K562 (cell line): ENCODE results near the gene SUCNR1. TPM values are rescaled to one million over a fixed set of nuclear protein-coding genes. Genes with fewer than 3 reads are reported as not detected.

Experiments
- BACH1 ChIP-seq: fragments of 200-800 bp; sonication (Bioruptor generic); IDR thresholded peaks from 2 replicates; pipeline ENCODE4 v1.6.1; 2016; ENCODE audit warnings: missing genetic modification characterization, missing compliant biosample characterization
- BRF1 ChIP-seq: IDR thresholded peaks from 3 replicates; pipeline ENCODE4 v1.6.1; 2011; ENCODE audit warnings: borderline replicate concordance, mild to moderate bottlenecking; ENCODE audit not compliant: insufficient read length; ENCODE audit errors: extremely low read depth
- CBFA2T3 ChIP-seq: fragments of 450-650 bp; IDR thresholded peaks from 2 replicates; pipeline ENCODE4 v1.6.1; 2017
- CEBPG ChIP-seq, 3 experiments: fragments of 200-800 bp in 1 of 3; sonication (Bioruptor generic) in 1 of 3; sonication (generic) in 1 of 3; formaldehyde crosslinking in 1 of 3; IDR thresholded peaks in 2 of 3; conservative IDR thresholded peaks in 1 of 3; 2 replicates each; pipeline versions ENCODE4 v1.6.1 to v1.8.0; 2016 to 2022; ENCODE audit warnings: missing compliant biosample characterization in 2 of 3, missing genetic modification characterization in 2 of 3, mild to moderate bottlenecking in 1 of 3, missing genetic modification reagents in 1 of 3
- GABPA ChIP-seq: fragments of 200-800 bp; sonication (Bioruptor generic); conservative IDR thresholded peaks from 2 replicates; pipeline ENCODE4 v1.6.1; 2016; ENCODE audit warnings: low read depth, missing genetic modification characterization, missing compliant biosample characterization
- HDGF ChIP-seq: fragments of 450-650 bp; IDR thresholded peaks from 2 replicates; pipeline ENCODE4 v1.6.1; 2016
- L3MBTL2 ChIP-seq: fragments of 450-650 bp; IDR thresholded peaks from 2 replicates; pipeline ENCODE4 v1.6.1; 2016; ENCODE audit warnings: mild to moderate bottlenecking, moderate library complexity
- NBN ChIP-seq: fragments of 450-650 bp; IDR thresholded peaks from 2 replicates; pipeline ENCODE4 v1.6.1; 2016; ENCODE audit warnings: low read depth, mild to moderate bottlenecking
- NFRKB ChIP-seq: fragments of 450-650 bp; IDR thresholded peaks from 2 replicates; pipeline ENCODE4 v1.6.1; 2016; ENCODE audit warnings: low read depth
- NR2C2 ChIP-seq, 2 experiments: fragments of 200-800 bp in 1 of 2; sonication (Bioruptor generic) in 1 of 2; sonication (generic) in 1 of 2; formaldehyde crosslinking in 1 of 2; IDR thresholded peaks; 2 replicates each; pipeline versions ENCODE4 v1.6.1 to v1.8.0; 2016 to 2022; ENCODE audit warnings: mild to moderate bottlenecking in 1 of 2, missing compliant biosample characterization in 1 of 2, missing genetic modification characterization in 1 of 2, missing genetic modification reagents in 1 of 2
- PHB2 ChIP-seq: fragments of 450-650 bp; IDR thresholded peaks from 2 replicates; pipeline ENCODE4 v1.6.1; 2017; ENCODE audit warnings: low read depth
- RAD51 ChIP-seq: fragments of 450-650 bp; IDR thresholded peaks from 2 replicates; pipeline ENCODE4 v1.7.1; 2016; ENCODE audit warnings: low read depth, mild to moderate bottlenecking, borderline replicate concordance
- RB1 ChIP-seq: fragments of 450-650 bp; IDR thresholded peaks from 2 replicates; pipeline ENCODE4 v1.6.1; 2017; ENCODE audit warnings: low read depth, mild to moderate bottlenecking
- ZC3H4 ChIP-seq: sonication (generic); formaldehyde crosslinking; IDR thresholded peaks from 2 replicates; pipeline ENCODE4 v1.9.0; 2021; ENCODE audit warnings: missing genetic modification reagents, borderline replicate concordance
- ZNF184 ChIP-seq: sonication (generic); formaldehyde crosslinking; IDR thresholded peaks from 2 replicates; pipeline ENCODE4 v1.5.0; 2020; ENCODE audit warnings: missing genetic modification reagents
- ZNF583 ChIP-seq: fragments of 250-450 bp; sonication (Bioruptor Pico); IDR thresholded peaks from 2 replicates; pipeline ENCODE4 v1.4.0; 2020
- ZSCAN32 ChIP-seq: fragments of 450-650 bp; formaldehyde crosslinking; IDR thresholded peaks from 2 replicates; pipeline ENCODE4 v1.4.0; 2020; ENCODE audit warnings: mild to moderate bottlenecking, moderate library complexity
- polyA plus RNA-seq, 8 experiments: library from polyadenylated mRNA; depleted of rRNA in 4 of 8; stranded (reverse) in 5 of 8; unstranded in 3 of 8; fragments of >200 nt; fragmentation: Nextera tagmentation in 2 of 8; fragmentation: Illumina TruSeq in 1 of 8; extraction: Ambion mirVana in 2 of 8; extraction: Trizol in 1 of 8; gene quantifications; 2 replicates each; pipeline versions ENCODE4 v1.2.1 to v1.2.3, GENCODE V29; 2011 to 2014; ENCODE audit warnings: inconsistent platforms in 1 of 8, missing spikeins in 1 of 8
- total RNA-seq, 7 experiments: library from RNA; depleted of rRNA in 6 of 7; stranded (reverse); fragments of >200 nt in 6 of 7; fragmentation: Illumina TruSeq in 2 of 7; extraction: Trizol in 2 of 7; gene quantifications; 2 replicates each; pipeline versions ENCODE4 v1.2.1 to v1.2.3, GENCODE V29; 2011 to 2021; ENCODE audit warnings: low replicate concordance in 1 of 7
- TF ChIP-seq, protein P1 (sequence below): sonication (generic); formaldehyde crosslinking; IDR thresholded peaks from 2 replicates; pipeline ENCODE4 v1.8.1; 2023; ENCODE audit warnings: mild to moderate bottlenecking, missing genetic modification reagents, moderate library complexity
- TF ChIP-seq, protein P2 (sequence below): fragments of 250-450 bp; sonication (Bioruptor Pico); IDR thresholded peaks from 2 replicates; pipeline ENCODE4 v1.8.0; 2021; ENCODE audit warnings: moderate library complexity, mild to moderate bottlenecking, inconsistent platforms

Gene SUCNR1
- total and polyA plus RNA-seq, 9 of the 15 experiments (the other 6 are each of a cell fraction or from before 2014, with no cell fraction given), result 0.04 to 0.54 (median 0.13) TPM

GRCh38 chr3:151933234-151933853 is 59.9 kb downstream of the SUCNR1 start (continued):
- TF ChIP-seq NBN, result no peak
- TF ChIP-seq PHB2, result no peak
- TF ChIP-seq CEBPG (CRISPR knock-in tag; IDR thresholded peaks at IDR 0.05), result no peak
- 0 out of 4 replicates have a peak, but pooled peaks of 1 of the 2 experiments have one; percentile 21 for TF ChIP-seq CEBPG (tag; conservative IDR thresholded peaks at IDR 0.05 in 1 of 2, IDR thresholded peaks at IDR 0.05 in 1 of 2)
- no peak for TF ChIP-seq RAD51
- TF ChIP-seq NFRKB, result no peak
- no peak for TF ChIP-seq ZSCAN32 (CRISPR knock-in tag)
- no peak for TF ChIP-seq BRF1
- TF ChIP-seq BACH1 (tag), result peak; percentile 71
- TF ChIP-seq CBFA2T3, result no peak
- no peak for TF ChIP-seq ZC3H4 (CRISPR knock-in tag)
- no peak for TF ChIP-seq NR2C2 (CRISPR knock-in tag; IDR thresholded peaks at IDR 0.05)
- TF ChIP-seq NR2C2 (tag; IDR thresholded peaks at IDR 0.05), result no peak
- no peak for TF ChIP-seq ZNF184 (CRISPR knock-in tag)
- TF ChIP-seq RB1, result no peak
- TF ChIP-seq, protein P1, sequence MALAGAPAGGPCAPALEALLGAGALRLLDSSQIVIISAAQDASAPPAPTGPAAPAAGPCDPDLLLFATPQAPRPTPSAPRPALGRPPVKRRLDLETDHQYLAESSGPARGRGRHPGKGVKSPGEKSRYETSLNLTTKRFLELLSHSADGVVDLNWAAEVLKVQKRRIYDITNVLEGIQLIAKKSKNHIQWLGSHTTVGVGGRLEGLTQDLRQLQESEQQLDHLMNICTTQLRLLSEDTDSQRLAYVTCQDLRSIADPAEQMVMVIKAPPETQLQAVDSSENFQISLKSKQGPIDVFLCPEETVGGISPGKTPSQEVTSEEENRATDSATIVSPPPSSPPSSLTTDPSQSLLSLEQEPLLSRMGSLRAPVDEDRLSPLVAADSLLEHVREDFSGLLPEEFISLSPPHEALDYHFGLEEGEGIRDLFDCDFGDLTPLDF (CRISPR knock-in tag), result no peak
- TF ChIP-seq HDGF, result no peak
- TF ChIP-seq, protein P2, sequence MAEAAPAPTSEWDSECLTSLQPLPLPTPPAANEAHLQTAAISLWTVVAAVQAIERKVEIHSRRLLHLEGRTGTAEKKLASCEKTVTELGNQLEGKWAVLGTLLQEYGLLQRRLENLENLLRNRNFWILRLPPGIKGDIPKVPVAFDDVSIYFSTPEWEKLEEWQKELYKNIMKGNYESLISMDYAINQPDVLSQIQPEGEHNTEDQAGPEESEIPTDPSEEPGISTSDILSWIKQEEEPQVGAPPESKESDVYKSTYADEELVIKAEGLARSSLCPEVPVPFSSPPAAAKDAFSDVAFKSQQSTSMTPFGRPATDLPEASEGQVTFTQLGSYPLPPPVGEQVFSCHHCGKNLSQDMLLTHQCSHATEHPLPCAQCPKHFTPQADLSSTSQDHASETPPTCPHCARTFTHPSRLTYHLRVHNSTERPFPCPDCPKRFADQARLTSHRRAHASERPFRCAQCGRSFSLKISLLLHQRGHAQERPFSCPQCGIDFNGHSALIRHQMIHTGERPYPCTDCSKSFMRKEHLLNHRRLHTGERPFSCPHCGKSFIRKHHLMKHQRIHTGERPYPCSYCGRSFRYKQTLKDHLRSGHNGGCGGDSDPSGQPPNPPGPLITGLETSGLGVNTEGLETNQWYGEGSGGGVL, result no peak
- TF ChIP-seq GABPA, result no peak
- no peak for TF ChIP-seq L3MBTL2
- TF ChIP-seq ZNF583 (CRISPR knock-in tag), result no peak
